MM.1S (cell line): ENCODE measurements around the gene INTS6L.

ENCODE experiments used
- EZH2 ChIP-seq: fragments of 300-600 bp; sonication (generic); optimal IDR thresholded peaks from 2 replicates; pipeline ENCODE3; 2017; ENCODE audit warnings: low read depth, mild to moderate bottlenecking, antibody characterized with exemption, low read length, mixed read lengths
- TF ChIP-seq, protein P1 (sequence below): fragments of 300-600 bp; sonication (generic); IDR thresholded peaks from 2 replicates; pipeline ENCODE4 v1.5.1; 2016; ENCODE audit warnings: antibody characterized with exemption, low read length, mixed read lengths

DNA sequence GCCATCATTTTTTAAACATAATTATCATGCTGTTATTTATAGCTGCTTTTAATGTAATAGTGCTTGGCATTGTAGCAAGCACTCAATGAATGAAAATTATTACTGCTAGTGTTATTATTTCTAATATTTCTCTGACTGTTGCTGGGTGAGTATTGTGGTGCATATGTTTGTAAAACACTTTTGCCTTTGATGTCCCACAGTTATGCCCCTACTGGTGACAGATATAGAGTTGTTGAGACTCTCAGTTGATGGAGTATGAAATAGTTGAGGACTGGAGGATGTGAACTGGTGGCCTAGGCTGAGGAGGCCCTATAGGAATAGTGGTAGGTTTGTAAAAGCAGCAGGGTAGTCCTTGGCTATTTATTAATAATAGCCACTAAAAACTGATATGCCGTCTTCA, 9.6 kb downstream of the INTS6L start:
- no peak for TF ChIP-seq EZH2
- TF ChIP-seq, protein P1, sequence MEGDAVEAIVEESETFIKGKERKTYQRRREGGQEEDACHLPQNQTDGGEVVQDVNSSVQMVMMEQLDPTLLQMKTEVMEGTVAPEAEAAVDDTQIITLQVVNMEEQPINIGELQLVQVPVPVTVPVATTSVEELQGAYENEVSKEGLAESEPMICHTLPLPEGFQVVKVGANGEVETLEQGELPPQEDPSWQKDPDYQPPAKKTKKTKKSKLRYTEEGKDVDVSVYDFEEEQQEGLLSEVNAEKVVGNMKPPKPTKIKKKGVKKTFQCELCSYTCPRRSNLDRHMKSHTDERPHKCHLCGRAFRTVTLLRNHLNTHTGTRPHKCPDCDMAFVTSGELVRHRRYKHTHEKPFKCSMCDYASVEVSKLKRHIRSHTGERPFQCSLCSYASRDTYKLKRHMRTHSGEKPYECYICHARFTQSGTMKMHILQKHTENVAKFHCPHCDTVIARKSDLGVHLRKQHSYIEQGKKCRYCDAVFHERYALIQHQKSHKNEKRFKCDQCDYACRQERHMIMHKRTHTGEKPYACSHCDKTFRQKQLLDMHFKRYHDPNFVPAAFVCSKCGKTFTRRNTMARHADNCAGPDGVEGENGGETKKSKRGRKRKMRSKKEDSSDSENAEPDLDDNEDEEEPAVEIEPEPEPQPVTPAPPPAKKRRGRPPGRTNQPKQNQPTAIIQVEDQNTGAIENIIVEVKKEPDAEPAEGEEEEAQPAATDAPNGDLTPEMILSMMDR = no peak
